DMS79 treated with DMSO at 0.1 percent for 48 hours (cell line): Measurements from ENCODE around the gene LRRC39.
"Not testable (repeated sequence)": the region's sequence is repeated elsewhere in the genome, so short reads cannot be mapped to it uniquely, and the experiment has no call there.

ENCODE experiments used
- DNase-seq: peaks from one replicate; lab custom pipeline; 2025; lab: John Stamatoyannopoulos, UW

The LRRC39 gene

DNA sequence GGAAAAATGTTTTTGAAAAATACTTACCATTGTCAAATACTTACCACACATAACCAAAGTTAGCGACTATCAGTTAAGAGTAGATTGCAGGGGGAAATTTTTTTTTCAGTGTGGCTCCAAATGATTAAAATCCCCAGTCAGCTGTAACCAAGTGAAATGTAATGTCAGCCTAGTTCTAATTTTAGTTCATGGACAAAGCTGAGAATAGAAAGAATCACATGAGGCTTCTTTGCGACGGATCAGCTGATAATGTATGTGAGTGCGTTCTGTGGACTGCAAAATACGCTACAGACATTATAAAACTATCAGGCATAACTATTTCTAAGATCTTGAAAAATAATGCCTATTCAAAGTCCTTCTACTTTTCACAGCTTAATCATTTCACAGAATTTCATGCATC is at the start of gene LRRC39:
LRRC39 (minus strand) TSS at position 166 of the 400 bp plus-strand sequence. CDS start 9,740 bp downstream, outside the sequence.
- no peak for DNase-seq

- no peak for DNase-seq
These were observed 44.4 kb upstream of the LRRC39 start for GRCh38 chr1:100222428-100222827.

DNA sequence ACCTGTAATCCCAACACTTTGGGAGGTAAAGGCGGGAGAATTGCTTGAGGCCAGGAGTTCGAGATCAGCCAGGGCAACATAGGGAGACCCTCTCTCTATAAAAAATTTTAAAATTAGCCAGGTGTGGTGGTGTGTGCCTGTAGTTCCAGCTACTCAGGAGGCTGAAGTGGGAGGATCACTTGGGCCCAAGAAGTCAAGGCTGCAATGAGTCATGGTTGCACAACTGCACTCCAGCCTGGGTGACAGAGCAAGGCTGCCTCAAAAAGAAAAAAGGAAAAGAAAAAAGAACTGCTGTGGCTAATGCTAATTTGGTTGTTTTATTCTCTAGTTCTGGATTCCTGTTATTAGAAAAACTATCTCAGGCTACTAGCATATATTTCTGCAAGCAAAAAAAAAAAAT is 41.8 kb upstream of the LRRC39 start:
- no peak for DNase-seq

DNA sequence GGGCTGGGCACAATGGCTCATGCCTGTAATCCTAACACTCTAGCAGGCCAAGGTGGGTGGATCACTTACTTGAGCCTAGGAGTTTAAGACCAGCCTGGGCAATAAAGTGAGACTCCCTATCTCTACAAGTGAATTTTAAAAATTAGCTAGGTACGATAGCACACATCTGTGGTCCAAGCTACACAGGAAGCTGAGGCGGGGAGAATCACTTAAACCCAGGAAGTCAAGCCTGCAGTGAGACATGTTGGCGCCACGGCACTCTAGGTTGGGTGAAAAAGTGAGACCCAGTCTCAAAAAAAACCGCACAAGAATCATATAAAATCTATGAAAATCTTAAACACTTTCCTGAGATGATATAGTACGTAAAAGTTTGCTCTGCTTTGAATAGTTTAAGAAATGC is 41.4 kb upstream of the LRRC39 start:
- no peak for DNase-seq

DNA sequence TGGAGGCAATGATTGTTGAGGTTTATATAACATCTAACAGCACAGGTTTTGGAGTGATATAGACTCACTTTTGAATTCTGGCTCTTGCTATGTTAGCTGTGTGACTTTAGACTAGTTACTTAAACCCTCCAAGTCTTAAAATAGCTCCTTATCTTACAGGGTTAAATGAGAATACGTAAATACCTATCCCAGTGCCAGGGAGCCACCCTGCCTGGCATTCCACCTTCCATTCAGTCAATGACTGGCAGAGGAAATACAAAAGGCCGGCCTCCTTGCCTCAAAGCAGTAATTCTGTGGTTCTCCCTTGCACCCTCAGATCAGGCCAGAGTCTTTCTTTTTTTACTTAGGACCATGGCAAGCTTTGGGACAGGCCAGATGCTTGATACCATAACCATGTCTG is 39.8 kb upstream of the LRRC39 start:
- DNase-seq: no peak

GRCh38 chr1:100215101-100215500 is 37.0 kb upstream of the LRRC39 start:
- no peak for DNase-seq

GRCh38 chr1:100213141-100213540 is 35.1 kb upstream of the LRRC39 start:
- DNase-seq: no peak

- no peak for DNase-seq
These were observed 28.2 kb upstream of the LRRC39 start for GRCh38 chr1:100206301-100206700.

DNA sequence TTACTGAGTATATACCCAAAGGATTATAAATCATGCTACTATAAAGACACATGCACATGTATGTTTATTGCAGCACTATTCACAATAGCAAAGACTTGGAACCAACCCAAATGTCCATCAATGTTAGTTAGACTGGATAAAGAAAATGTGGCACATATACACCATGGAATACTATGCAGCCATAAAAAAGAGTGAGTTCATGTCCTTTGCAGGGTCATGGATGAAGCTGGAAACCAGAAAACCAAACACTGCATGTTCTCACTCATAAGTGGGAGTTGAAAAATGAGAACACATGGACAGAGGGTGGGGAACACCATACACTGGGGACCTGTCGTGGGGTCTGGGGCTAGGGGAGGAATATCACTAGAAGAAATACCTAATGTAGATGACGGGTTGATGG is 27.5 kb upstream of the LRRC39 start:
- DNase-seq: not testable (repeated sequence)

- DNase-seq: not testable (repeated sequence)
These were observed 27.0 kb upstream of the LRRC39 start for GRCh38 chr1:100205103-100205502.

GRCh38 chr1:100202703-100203102 is 24.6 kb upstream of the LRRC39 start:
- DNase-seq: not testable (repeated sequence)

DNA sequence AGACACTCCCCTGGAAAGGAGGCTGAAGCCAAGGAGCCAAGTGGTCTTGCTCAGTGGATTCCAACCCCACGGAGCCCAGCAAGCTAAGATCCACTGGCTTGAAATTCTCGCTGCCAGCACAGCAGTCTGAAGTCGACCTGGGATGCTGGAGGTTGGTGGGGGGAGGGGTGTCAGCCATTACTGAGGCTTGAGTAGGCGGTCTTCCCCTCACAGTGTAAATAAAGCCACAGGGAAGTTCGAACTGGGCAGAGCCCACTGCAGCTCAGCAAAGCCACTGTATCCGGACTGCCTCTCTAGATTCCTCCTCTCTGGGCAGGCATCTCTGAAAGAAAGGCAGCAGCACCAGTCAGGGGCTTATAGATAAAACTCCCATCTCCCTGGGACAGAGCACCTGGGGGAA is 22.0 kb upstream of the LRRC39 start:
- DNase-seq: not testable (repeated sequence)

DNA sequence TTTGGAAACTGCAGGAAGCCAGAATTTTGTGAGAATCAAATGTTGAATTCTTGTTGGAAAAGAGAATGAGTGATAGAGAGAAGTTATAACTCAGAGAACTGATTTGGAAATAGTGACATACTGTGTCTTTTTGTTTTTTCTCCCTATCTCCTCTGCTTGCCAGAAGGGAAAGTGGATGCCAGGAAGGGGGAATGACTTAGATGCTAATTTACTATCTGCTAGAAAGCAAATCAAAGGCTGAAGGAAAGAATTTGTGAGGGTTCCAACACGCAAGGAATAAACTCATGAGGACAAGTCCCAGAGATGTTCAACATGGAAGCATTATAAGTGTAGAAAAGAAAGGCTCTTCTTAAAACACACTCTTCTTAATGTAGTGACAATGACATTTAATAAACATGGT is 20.5 kb upstream of the LRRC39 start:
- no peak for DNase-seq

DNA sequence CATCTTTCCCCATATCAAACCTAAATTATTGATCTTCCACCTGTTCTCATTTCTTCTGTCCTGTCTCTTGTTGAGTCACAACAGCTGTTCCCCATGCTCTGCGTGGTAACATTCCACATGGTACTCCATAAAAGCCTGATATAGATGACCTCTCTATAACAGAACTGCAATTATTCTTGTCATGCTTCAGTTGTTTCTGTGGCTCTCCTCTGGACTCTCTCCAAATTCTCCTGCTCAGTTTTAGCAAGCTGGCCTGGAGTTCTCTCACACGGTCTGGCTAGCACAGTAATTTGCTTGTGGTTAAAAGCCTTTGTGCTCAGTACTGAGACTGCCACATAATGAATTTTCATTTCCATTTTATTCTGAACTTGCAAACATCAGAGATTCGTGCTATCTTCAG is 10.6 kb upstream of the LRRC39 start:
- peak; percentile 98 for DNase-seq

DNA sequence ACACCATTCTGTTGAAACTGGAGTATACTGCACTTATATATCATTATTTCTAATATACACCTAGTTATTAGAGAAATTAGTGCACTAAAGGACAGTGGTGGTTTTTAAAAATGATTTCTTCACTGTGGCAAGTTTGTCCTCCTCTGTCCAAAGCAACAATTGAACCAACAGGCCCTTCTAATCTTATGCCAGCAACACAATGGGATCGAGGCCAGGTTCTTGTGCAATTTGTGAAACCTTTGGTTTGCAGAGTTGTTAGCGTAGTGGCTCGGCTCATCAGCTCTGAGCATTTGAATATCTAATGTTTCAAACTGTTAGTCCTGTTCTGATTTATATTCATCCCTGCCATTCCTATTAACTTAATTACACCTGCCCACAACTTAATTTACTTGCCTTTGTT is 9.9 kb upstream of the LRRC39 start:
- peak; percentile 58 for DNase-seq

- DNase-seq: no peak
These were observed 6.5 kb upstream of the LRRC39 start for GRCh38 chr1:100184536-100184935.

DNA sequence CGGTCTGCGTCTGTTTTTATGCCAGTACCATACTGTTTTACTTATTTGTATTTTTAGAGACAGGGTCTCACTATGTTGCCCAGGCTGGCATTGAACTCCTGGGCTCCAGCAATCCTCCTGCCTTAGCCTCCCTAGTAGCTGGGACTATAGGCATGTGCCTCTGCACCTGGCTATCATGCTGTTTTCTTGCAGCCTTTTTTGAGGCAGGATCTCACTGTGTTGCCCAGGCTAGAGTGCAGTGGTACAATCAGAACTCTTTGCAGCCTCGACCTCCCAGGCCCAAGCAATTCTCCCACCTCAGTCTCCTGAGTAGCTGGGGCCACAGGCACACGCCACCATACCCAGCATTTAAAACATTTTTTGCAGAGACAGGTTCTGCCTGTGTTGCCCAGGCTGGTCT is 5.3 kb upstream of the LRRC39 start:
- DNase-seq: no peak

GRCh38 chr1:100177295-100178041 is 588 bp downstream of the LRRC39 start:
- DNase-seq: no peak

- DNase-seq: no peak
These were observed 10.0 kb downstream of the LRRC39 start for GRCh38 chr1:100168051-100168450.

DNA sequence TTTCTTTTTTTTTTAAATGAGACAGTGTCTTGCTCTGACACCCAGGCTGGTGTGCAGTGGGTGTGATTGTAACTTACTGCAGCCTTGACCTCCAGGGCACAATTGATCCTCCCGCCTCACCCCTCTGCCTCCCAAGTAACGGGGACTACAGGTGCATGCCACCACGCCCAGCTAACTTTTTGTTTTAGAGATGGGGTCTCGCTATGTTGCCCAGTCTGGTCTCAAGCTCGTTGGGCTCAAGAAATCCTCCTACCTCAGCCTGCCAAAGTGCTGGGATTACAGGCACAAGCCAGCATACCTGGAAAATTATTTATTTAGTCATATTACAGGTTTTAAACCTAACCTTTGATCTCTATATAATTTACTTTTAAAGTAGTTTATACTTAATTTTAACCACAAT is 13.4 kb downstream of the LRRC39 start:
- DNase-seq: no peak

DNA sequence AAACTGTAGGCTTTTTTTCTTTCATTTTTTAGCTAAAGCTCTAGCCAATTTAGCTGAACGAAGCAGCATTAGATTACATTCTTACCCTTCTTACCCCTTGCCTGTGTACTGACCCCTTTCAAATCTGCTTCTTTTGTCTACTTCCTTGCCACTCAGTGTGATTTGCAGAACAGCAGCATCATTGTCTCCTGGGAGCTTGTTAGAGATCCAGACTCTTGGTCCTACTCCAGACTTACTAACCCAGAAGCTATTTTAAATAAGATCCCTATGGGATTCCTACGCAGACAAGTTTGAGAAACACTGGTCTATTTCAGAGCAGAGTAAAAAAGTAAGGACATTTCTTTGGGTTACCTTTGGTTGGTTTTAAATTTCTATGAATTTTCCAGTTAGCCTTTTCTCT is 13.8 kb downstream of the LRRC39 start:
- DNase-seq: no peak

DNA sequence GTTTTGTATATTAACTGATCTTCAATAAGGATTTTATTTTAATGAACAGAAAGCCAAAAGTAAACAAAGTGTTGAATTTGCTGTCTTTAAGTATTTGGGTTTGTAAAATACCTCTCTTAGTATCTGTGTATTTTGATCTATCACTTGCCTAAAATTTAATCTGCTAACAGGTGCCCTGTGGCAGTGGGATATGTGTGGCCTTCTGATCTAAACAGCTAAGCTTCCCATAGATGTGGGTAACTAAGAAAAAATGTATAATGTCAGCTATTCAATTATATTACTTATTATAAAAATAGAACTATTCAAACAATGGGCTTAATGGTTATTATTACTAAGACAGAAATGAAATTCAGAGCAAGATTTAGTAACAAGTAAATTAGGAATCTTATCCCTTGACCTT is 15.2 kb downstream of the LRRC39 start:
- no peak for DNase-seq

DNA sequence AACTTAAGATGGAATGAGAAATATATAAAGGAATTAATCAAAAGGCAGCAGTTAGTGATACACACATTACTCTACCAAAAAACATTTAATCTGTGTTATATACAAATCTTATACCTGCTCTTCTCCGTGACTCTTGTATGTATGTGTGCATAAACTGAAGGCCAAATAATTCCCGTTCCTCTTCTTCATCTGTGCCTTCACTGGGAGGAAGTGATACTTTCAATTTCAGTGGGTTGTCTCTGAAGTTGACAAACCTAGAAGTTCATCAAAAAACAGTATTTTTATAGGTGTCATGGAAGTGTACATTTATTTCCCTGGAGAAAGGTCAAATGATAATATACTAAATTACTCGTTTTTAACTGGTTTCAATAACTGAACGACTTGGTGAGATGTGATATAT is 25.8 kb downstream of the LRRC39 start:
- DNase-seq: no peak

DNA sequence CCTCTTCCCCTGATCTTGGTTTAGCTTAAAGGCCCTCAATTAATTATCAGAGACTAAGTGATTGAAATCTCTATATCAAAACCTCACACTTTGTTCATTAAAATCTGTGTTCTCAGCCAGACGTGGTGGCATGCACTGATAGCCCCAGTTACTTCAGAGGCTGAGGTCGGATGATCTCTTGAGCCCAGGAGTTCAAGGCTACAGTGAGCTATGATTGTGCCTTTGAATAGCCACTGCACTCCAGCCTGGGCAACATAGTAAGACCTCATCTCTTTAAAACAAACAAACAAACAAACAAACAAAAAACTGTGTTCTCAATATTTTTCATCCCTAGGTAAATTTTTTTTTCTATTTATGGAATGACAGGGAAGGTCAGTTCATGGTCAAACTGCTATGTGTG is 26.4 kb downstream of the LRRC39 start:
- no peak for DNase-seq
